Retina (tissue), 1 donor: ENCODE results near the gene LMF1.
A peak's percentile ranks its signal among the peaks of the same experiment; 100 is the strongest.

Source experiments
- DNase-seq: peaks from one replicate; pipeline ENCODE4 v3.0.0-alpha.2; 2016

LMF1 gene

GRCh38 chr16:947255-947921 lies 23.4 kb downstream of the LMF1 start:
- DNase-seq, result no peak

GRCh38 chr16:946048-946395 lies 24.8 kb downstream of the LMF1 start:
- no peak for DNase-seq

GRCh38 chr16:945271-946047 lies 25.3 kb downstream of the LMF1 start:
- no peak for DNase-seq

- no peak for DNase-seq
These were observed 26.8 kb downstream of the LMF1 start for GRCh38 chr16:943971-944370.

GRCh38 chr16:942436-943060 lies 28.2 kb downstream of the LMF1 start:
- no peak for DNase-seq

- no peak for DNase-seq
These were observed 30.8 kb downstream of the LMF1 start for GRCh38 chr16:939941-940340.

GRCh38 chr16:939311-939710 lies 31.5 kb downstream of the LMF1 start:
- no peak for DNase-seq

GRCh38 chr16:938752-939151 lies 32.0 kb downstream of the LMF1 start:
- no peak for DNase-seq

- DNase-seq, result no peak
These were observed 32.6 kb downstream of the LMF1 start for GRCh38 chr16:938136-938535.

GRCh38 chr16:937723-938122 lies 33.1 kb downstream of the LMF1 start:
- DNase-seq, result no peak

- DNase-seq, result no peak
These were observed 33.5 kb downstream of the LMF1 start for GRCh38 chr16:937311-937710.

GRCh38 chr16:935684-936083 lies 35.1 kb downstream of the LMF1 start:
- DNase-seq, result no peak

GRCh38 chr16:934178-934577 lies 36.6 kb downstream of the LMF1 start:
- no peak for DNase-seq

- no peak for DNase-seq
These were observed 37.2 kb downstream of the LMF1 start for GRCh38 chr16:933581-933980.

GRCh38 chr16:932831-933330 lies 37.9 kb downstream of the LMF1 start:
- no peak for DNase-seq

- DNase-seq, result peak; percentile 44
These were observed 38.9 kb downstream of the LMF1 start for GRCh38 chr16:931626-932500.

GRCh38 chr16:931171-931570 lies 39.6 kb downstream of the LMF1 start:
- DNase-seq, result no peak

- DNase-seq, result no peak
These were observed 40.3 kb downstream of the LMF1 start for GRCh38 chr16:930511-930910.

- no peak for DNase-seq
These were observed 40.7 kb downstream of the LMF1 start for GRCh38 chr16:930076-930475.

- DNase-seq, result no peak
These were observed 41.3 kb downstream of the LMF1 start for GRCh38 chr16:929227-930073.

GRCh38 chr16:928526-928925 lies 42.3 kb downstream of the LMF1 start:
- no peak for DNase-seq

- no peak for DNase-seq
These were observed 42.9 kb downstream of the LMF1 start for GRCh38 chr16:927931-928330.
